ENCODE results near the gene TMED9. TPM values are rescaled to one million over a fixed set of nuclear protein-coding genes. Genes with fewer than 3 reads are reported as not detected.
A peak's percentile ranks its signal among the peaks of the same experiment; 100 is the strongest.

The TMED9 gene
- total and polyA plus RNA-seq, 9 of the 15 experiments (the other 6 are each of a cell fraction or from before 2014, with no cell fraction given): 43.7 to 301 (median 90.0) TPM

DNA sequence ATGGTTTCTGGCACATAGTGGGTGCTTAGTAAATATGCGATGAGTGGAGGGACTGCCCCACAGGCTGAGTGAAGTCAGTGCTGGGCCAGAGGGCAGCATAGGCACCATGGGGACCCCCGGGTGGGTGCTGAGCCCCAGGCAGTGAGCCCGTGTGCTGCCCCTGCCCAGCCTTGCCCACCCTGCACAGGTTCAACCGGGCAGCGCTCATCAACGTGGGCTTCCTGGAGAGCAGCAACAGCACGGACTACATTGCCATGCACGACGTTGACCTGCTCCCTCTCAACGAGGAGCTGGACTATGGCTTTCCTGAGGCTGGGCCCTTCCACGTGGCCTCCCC, 15.1 kb downstream of the TMED9 start:
- in situ Hi-C loops (cut with MboI): loop anchor here (25.0 kb wide), 1 partner anchor 455 kb away; no protein-coding TSS in a partner anchor
- no peak overlapping the region for H2AFZ ChIP-seq (ENCODE audit: low read depth, low read length)
- peaks cover 15% of the 10 kb centered on the region; the same call in 1 of the 2 replicates for H4K20me1 ChIP-seq (replicated peaks; ENCODE audit: control insufficient read depth, insufficient read depth, low read length)
- intact Hi-C loops (cut with micrococcal nuclease): no loop called here
- H3K9ac ChIP-seq (ENCODE audit: insufficient read depth in 1 of 2, low read depth in 2 of 2, low read length in 2 of 2): no peak overlapping the region
- ChIA-PET CTCF (ENCODE audit: low intra/inter-chr PET ratio) (no interaction called here), POLR2A (interaction anchor here (0.6 to 0.8 kb wide), 4 partner anchors 9 to 1203 kb away, joined by 3 to 4 read pairs (median 3); partner anchors contain the start of gene HNRNPAB)
- WGBS (ENCODE audit: insufficient coverage, low coverage, missing lambda C conversion rate): 63% methylated on average over 7 of the region's 11 CpGs
- H3K9me3 ChIP-seq (replicated peaks; ENCODE audit: control insufficient read depth, insufficient read depth, low read depth, low read length): no peaks in the 10 kb centered on the region
- H3K27me3 ChIP-seq (ENCODE audit: control insufficient read depth in 2 of 2, insufficient read depth in 2 of 2, low read length in 2 of 2): no peaks in the 10 kb centered on the region
- FAIRE-seq (no peak), ATAC-seq (no peak), DNase-seq (ENCODE audit: extremely low read depth in 1 of 4, low spot score in 3 of 4) (no peak)
- no peaks in the 10 kb centered on the region for H3K79me2 ChIP-seq (ENCODE audit: control insufficient read depth, insufficient read depth, low read length)
- no peak overlapping the region for H3K27ac ChIP-seq (ENCODE audit: extremely low read depth, low read depth, low read length)
- H3K9me1 ChIP-seq (ENCODE audit: control insufficient read depth, insufficient read depth, low read length): no peaks in the 10 kb centered on the region
- peaks cover 9% of the 10 kb centered on the region; the same call in 1 of the 3 replicates for H3K36me3 ChIP-seq (ENCODE audit: control insufficient read depth, insufficient read depth, low read length)
- H3K4me2 ChIP-seq (ENCODE audit: insufficient read depth, low read length): no peak overlapping the region
- TF ChIP-seq, protein P1, sequence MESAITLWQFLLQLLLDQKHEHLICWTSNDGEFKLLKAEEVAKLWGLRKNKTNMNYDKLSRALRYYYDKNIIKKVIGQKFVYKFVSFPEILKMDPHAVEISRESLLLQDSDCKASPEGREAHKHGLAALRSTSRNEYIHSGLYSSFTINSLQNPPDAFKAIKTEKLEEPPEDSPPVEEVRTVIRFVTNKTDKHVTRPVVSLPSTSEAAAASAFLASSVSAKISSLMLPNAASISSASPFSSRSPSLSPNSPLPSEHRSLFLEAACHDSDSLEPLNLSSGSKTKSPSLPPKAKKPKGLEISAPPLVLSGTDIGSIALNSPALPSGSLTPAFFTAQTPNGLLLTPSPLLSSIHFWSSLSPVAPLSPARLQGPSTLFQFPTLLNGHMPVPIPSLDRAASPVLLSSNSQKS (CRISPR knock-in tag; IDR thresholded peaks at IDR 0.05): no peak
- TF ChIP-seq HDAC2 (IDR thresholded peaks at IDR 0.05) (no peak), ZNF583 (CRISPR knock-in tag; IDR thresholded peaks at IDR 0.05) (no peak), POLR2G (IDR thresholded peaks at IDR 0.05; ENCODE audit: low read depth, low read length) (peak; percentile 54), GTF2A2 (tag; IDR thresholded peaks at IDR 0.05) (no peak), CREB1 (IDR thresholded peaks at IDR 0.05) (no peak), CREB1 (CRISPR knock-in tag; IDR thresholded peaks at IDR 0.05) (no peak), ZBTB2 (IDR thresholded peaks at IDR 0.05) (no peak), SRSF3 (IDR thresholded peaks at IDR 0.05; ENCODE audit: insufficient read depth, low read length) (no peak), ZNF444 (CRISPR knock-in tag; IDR thresholded peaks at IDR 0.05) (no peak), RBFOX2 (IDR thresholded peaks at IDR 0.05; ENCODE audit: low read depth, low read length) (peak; percentile 43; the same call in 1 of the 2 replicates), RBBP5 (IDR thresholded peaks at IDR 0.05; ENCODE audit: borderline replicate concordance, insufficient read depth, low read length, poor library complexity, severe bottlenecking) (no peak), PHTF2 (CRISPR knock-in tag; IDR thresholded peaks at IDR 0.05) (no peak), TFAM (CRISPR knock-in tag; conservative IDR thresholded peaks at IDR 0.05) (no peak)
- H3K4me3 ChIP-seq: no peak overlapping the region
- no TSS peak for BruUV-seq (replicated peaks)
- H3K4me1 ChIP-seq (replicated peaks in 1 of 2; ENCODE audit: control insufficient read depth in 2 of 2, insufficient read depth in 2 of 2, low read length in 2 of 2): peaks cover 0 to 40% of the 10 kb centered on the region in 2 experiments; a peak in 3 of 5 replicates

Data from K562 (cell line).